GM20000 (cell line): ENCODE results near the gene VSNL1.

Experiments used
- DNase-seq: peaks from one replicate; pipeline ENCODE4 v3.0.0; 2012; ENCODE audit warnings: low spot score
- CTCF ChIP-seq: IDR thresholded peaks from 2 replicates; pipeline ENCODE4 v1.5.1; 2012; ENCODE audit warnings: mild to moderate bottlenecking, control low read depth; ENCODE audit errors: extremely low read depth, missing control alignments

VSNL1 gene

GRCh38 chr2:17600556-17601204, 60.2 kb downstream of the VSNL1 start:
- DNase-seq: no peak
- no peak for TF ChIP-seq CTCF

- DNase-seq: no peak
- no peak for TF ChIP-seq CTCF
Measured at GRCh38 chr2:17604050-17604449, 63.6 kb downstream of the VSNL1 start.

- TF ChIP-seq CTCF: no peak
- no peak for DNase-seq
Measured at GRCh38 chr2:17605696-17606095, 65.2 kb downstream of the VSNL1 start.

GRCh38 chr2:17606851-17607250, 66.4 kb downstream of the VSNL1 start:
- DNase-seq: no peak
- TF ChIP-seq CTCF: no peak

GRCh38 chr2:17607379-17607778, 66.9 kb downstream of the VSNL1 start:
- no peak for TF ChIP-seq CTCF
- no peak for DNase-seq

- TF ChIP-seq CTCF: no peak
- DNase-seq: no peak
Measured at GRCh38 chr2:17608251-17608650, 67.8 kb downstream of the VSNL1 start.

GRCh38 chr2:17610521-17610920, 70.0 kb downstream of the VSNL1 start:
- DNase-seq: no peak
- no peak for TF ChIP-seq CTCF
